ENCODE measurements around the gene SLC35F1.

SLC35F1 gene

GRCh38 chr6:118326712-118327111 is 419.6 kb downstream of the SLC35F1 start:
- no peaks in the 10 kb centered on the region for H3K4me1 ChIP-seq (ENCODE audit: insufficient read depth, low read length)
- no peaks in the 10 kb centered on the region for H3K9me3 ChIP-seq (ENCODE audit: control insufficient read depth, insufficient read depth, low read length)
- H3K36me3 ChIP-seq (ENCODE audit: insufficient read depth, low read length): no peaks in the 10 kb centered on the region
- H3K9ac ChIP-seq (ENCODE audit: low read depth, low read length): no peak overlapping the region

DNA sequence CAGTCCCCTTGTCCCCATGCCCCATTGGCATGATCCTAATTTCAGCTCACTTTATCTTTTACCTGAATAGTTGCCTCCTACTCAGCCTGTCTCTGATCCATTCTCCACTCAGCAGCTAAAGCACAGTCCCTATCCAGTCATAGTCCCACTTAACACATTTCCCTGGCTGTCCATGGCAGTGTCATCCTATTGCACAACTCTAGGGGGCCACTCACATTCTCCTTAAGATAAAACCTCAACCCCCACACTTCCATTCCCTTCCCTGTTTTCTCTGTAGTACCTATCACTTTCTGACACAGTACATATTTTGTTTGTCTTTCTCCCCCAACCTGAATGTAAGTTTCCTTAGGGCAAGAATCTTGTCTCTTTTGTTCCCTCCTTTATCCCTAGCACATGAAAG is 420.2 kb downstream of the SLC35F1 start:
- Histone ChIP-seq H3K4me1 (ENCODE audit: insufficient read depth, low read length) (no peaks in the 10 kb centered on the region), H3K36me3 (ENCODE audit: insufficient read depth, low read length) (no peaks in the 10 kb centered on the region), H3K9ac (ENCODE audit: low read depth, low read length) (no peak overlapping the region), H3K9me3 (ENCODE audit: control insufficient read depth, insufficient read depth, low read length) (no peaks in the 10 kb centered on the region)

DNA sequence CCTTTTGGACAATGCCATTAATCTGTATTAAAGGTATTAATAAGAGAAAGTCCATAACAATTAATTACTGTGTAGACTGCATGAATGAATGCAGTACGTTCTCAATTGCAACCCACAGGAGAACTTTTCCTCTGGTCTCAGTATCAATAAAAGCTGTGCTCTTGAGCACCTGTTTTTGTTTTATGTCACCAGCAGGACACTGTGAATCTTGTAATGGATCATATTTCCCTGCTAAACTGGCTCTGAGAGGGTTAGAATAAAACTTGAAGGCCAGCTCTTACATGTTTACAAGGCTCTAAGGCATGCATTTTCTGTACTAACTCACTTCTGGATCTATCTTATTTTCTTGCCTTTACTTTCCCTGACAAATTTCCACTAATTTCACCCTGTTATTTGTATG is 426.7 kb downstream of the SLC35F1 start:
- Histone ChIP-seq H3K36me3 (ENCODE audit: insufficient read depth, low read length) (no peaks in the 10 kb centered on the region), H3K9ac (ENCODE audit: low read depth, low read length) (no peak overlapping the region), H3K9me3 (ENCODE audit: control insufficient read depth, insufficient read depth, low read length) (no peaks in the 10 kb centered on the region), H3K4me1 (ENCODE audit: insufficient read depth, low read length) (no peaks in the 10 kb centered on the region; the same call in 1 of the 2 replicates)

GRCh38 chr6:118334634-118335033 is 427.6 kb downstream of the SLC35F1 start:
- H3K36me3 ChIP-seq (ENCODE audit: insufficient read depth, low read length): no peaks in the 10 kb centered on the region
- H3K9me3 ChIP-seq (ENCODE audit: control insufficient read depth, insufficient read depth, low read length): no peaks in the 10 kb centered on the region
- no peaks in the 10 kb centered on the region; the same call in 1 of the 2 replicates for H3K4me1 ChIP-seq (ENCODE audit: insufficient read depth, low read length)

DNA sequence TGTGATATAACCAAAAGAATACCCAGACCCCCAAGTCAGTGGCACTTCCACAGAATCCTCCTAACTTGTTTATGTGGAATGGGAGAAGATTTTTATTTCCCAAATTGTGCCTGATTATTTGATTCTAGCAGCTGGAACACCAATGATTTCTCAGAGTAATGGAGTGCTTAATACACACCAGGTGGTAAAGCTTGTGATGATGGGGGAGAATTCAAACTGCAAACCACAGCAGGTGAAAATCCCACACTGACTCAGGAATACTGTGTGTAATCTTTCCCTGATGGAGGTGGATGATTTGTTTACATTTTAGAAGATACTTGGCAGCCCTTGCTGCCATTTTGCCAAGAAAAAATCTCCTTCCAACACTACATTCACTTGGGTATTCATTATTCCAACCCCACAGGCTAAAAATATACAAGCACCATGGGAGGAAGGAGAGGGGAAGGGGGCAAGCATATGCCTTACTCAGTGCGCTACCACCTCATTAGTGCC is 428.3 kb downstream of the SLC35F1 start:
- no peaks in the 10 kb centered on the region for H3K9me3 ChIP-seq (ENCODE audit: control insufficient read depth, insufficient read depth, low read length)
- H3K36me3 ChIP-seq (ENCODE audit: insufficient read depth, low read length): no peaks in the 10 kb centered on the region
- no peaks in the 10 kb centered on the region; the same call in 1 of the 2 replicates for H3K4me1 ChIP-seq (ENCODE audit: insufficient read depth, low read length)
- H3K9ac ChIP-seq (ENCODE audit: low read depth, low read length): no peak overlapping the region

More at GRCh38 chr6:118334634-118335033, 427.6 kb downstream of the SLC35F1 start:
- H3K9ac ChIP-seq (ENCODE audit: low read depth, low read length): no peak overlapping the region

DNA sequence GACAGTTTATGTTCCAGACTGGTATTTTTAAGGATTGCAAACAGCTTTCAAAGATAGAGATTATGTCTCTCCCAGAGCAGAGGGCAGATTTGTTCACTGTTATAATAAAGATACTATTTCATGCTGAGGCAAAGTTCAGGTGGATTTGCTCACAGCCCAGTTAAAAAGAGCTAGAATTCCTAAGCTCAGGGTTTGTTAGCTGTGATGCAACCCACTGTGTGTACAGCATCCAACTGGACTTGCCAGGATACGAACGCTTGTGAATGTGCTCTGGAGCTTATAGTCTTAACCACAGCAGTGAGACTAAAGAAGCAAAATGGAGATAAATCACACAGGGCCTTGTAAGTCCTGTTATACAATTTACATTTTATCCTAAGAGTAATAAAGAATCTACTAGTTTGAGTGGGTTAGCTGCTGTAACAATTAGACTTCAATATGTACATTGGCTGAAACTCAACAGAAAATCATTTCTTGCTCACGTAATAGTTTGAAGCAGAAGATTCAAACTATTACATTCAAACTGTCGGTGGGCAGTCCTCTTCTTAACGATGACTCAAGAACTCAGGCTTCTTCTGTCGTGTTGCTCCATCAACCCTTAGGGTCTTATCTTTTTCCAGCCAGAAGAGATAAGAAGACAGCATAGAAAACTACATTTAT is 437.1 kb downstream of the SLC35F1 start:
- H3K4me1 ChIP-seq (ENCODE audit: insufficient read depth, low read length): no peaks in the 10 kb centered on the region
- H3K36me3 ChIP-seq (ENCODE audit: insufficient read depth, low read length): no peaks in the 10 kb centered on the region
- no peak overlapping the region for H3K9ac ChIP-seq (ENCODE audit: low read depth, low read length)
- no peaks in the 10 kb centered on the region; the same call in 1 of the 2 replicates for H3K9me3 ChIP-seq (ENCODE audit: control insufficient read depth, insufficient read depth, low read length)

GRCh38 chr6:118350881-118351430 is 443.9 kb downstream of the SLC35F1 start:
- H3K36me3 ChIP-seq (ENCODE audit: insufficient read depth, low read length): no peaks in the 10 kb centered on the region
- no peak overlapping the region for H3K9ac ChIP-seq (ENCODE audit: low read depth, low read length)
- no peaks in the 10 kb centered on the region for H3K4me1 ChIP-seq (ENCODE audit: insufficient read depth, low read length)
- no peaks in the 10 kb centered on the region for H3K9me3 ChIP-seq (ENCODE audit: control insufficient read depth, insufficient read depth, low read length)

GRCh38 chr6:118353564-118353963 is 446.5 kb downstream of the SLC35F1 start:
- no peaks in the 10 kb centered on the region for H3K4me1 ChIP-seq (ENCODE audit: insufficient read depth, low read length)
- no peaks in the 10 kb centered on the region for H3K9me3 ChIP-seq (ENCODE audit: control insufficient read depth, insufficient read depth, low read length)
- no peak overlapping the region for H3K9ac ChIP-seq (ENCODE audit: low read depth, low read length)
- H3K36me3 ChIP-seq (ENCODE audit: insufficient read depth, low read length): no peaks in the 10 kb centered on the region

DNA sequence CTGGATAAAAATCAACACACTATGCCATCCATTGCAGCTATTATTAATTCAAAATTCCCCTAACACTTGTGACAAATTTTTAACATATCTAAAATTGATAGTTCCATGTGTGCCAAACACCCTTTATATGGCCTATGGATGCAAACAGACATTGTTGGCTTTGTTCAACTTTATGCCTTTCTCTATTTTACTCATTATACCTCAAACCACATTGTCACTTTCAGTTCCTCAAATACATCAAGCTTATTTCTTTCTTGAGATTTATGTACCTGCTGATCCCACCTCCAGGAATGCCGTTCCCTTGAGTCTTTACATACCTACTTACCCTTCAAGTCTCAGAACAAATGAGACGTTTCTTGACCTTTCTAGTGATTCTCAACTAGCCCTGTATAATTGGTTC is 447.6 kb downstream of the SLC35F1 start:
- no peaks in the 10 kb centered on the region for H3K9me3 ChIP-seq (ENCODE audit: control insufficient read depth, insufficient read depth, low read length)
- H3K4me1 ChIP-seq (ENCODE audit: insufficient read depth, low read length): no peaks in the 10 kb centered on the region
- H3K9ac ChIP-seq (ENCODE audit: low read depth, low read length): no peak overlapping the region
- no peaks in the 10 kb centered on the region for H3K36me3 ChIP-seq (ENCODE audit: insufficient read depth, low read length)

GRCh38 chr6:118356054-118356453 is 449.0 kb downstream of the SLC35F1 start:
- H3K4me1 ChIP-seq (ENCODE audit: insufficient read depth, low read length): no peaks in the 10 kb centered on the region
- H3K36me3 ChIP-seq (ENCODE audit: insufficient read depth, low read length): no peaks in the 10 kb centered on the region
- no peaks in the 10 kb centered on the region for H3K9me3 ChIP-seq (ENCODE audit: control insufficient read depth, insufficient read depth, low read length)
- H3K9ac ChIP-seq (ENCODE audit: low read depth, low read length): no peak overlapping the region

- Histone ChIP-seq H3K9ac (ENCODE audit: low read depth, low read length) (no peak overlapping the region), H3K36me3 (ENCODE audit: insufficient read depth, low read length) (no peaks in the 10 kb centered on the region), H3K4me1 (ENCODE audit: insufficient read depth, low read length) (no peaks in the 10 kb centered on the region), H3K9me3 (ENCODE audit: control insufficient read depth, insufficient read depth, low read length) (no peaks in the 10 kb centered on the region)
These were observed 449.6 kb downstream of the SLC35F1 start for GRCh38 chr6:118356686-118357085.

Data from ES-I3 (cell line).